Breast epithelium (tissue), 3 donors: ENCODE measurements around the gene RNASET2.
"Not testable (repeated sequence)": the region's sequence is repeated elsewhere in the genome, so short reads cannot be mapped to it uniquely, and the experiment has no call there.

Experiments used
- POLR2A ChIP-seq: fragments of 450-650 bp; IDR thresholded peaks from one replicate; pipeline ENCODE4 v1.6.1; 2016; ENCODE audit warnings: antibody characterized with exemption, mild to moderate bottlenecking, moderate library complexity
- TF ChIP-seq, protein P1 (sequence below), 3 donors: fragments of 450-650 bp; IDR thresholded peaks; one replicate each; pipeline ENCODE4 v1.5.1; 2016 to 2017; ENCODE audit warnings: antibody characterized with exemption in 3 of 3, mild to moderate bottlenecking in 3 of 3, moderate library complexity in 3 of 3

DNA sequence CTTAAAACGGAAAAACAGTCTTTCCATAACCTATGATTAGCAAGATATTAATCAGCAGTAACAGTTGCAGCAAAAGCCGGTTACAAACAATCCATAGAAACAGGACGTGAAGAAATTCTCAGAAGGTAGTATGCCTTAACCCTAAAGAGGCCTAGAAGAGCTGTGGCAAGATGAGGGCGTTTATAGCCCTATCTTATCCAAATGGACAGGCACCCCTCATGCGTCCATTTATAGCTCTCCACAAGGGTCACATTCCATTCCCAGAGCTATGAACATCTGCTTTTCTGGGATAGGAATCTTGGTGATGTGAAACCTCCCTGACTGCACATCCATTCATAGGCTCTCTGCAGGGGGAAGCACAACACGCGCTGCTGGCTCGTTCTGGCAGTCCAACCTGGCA lies 40.9 kb downstream of the RNASET2 start:
- TF ChIP-seq, protein P1, sequence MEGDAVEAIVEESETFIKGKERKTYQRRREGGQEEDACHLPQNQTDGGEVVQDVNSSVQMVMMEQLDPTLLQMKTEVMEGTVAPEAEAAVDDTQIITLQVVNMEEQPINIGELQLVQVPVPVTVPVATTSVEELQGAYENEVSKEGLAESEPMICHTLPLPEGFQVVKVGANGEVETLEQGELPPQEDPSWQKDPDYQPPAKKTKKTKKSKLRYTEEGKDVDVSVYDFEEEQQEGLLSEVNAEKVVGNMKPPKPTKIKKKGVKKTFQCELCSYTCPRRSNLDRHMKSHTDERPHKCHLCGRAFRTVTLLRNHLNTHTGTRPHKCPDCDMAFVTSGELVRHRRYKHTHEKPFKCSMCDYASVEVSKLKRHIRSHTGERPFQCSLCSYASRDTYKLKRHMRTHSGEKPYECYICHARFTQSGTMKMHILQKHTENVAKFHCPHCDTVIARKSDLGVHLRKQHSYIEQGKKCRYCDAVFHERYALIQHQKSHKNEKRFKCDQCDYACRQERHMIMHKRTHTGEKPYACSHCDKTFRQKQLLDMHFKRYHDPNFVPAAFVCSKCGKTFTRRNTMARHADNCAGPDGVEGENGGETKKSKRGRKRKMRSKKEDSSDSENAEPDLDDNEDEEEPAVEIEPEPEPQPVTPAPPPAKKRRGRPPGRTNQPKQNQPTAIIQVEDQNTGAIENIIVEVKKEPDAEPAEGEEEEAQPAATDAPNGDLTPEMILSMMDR (IDR thresholded peaks at IDR 0.05) = not testable (repeated sequence)
- TF ChIP-seq POLR2A = not testable (repeated sequence)
